GM12891 (cell line): ENCODE results near the gene ANGPTL5.

Experiments
- POLR2A ChIP-seq: IDR thresholded peaks from 2 replicates; pipeline ENCODE4 v1.6.1; 2011; ENCODE audit warnings: low read depth, low read length, control low read depth
- POLR2AphosphoS5 ChIP-seq: IDR thresholded peaks from 2 replicates; pipeline ENCODE4 v1.6.1; 2011; ENCODE audit warnings: low read depth, low read length, control low read depth
- TAF1 ChIP-seq: IDR thresholded peaks from 2 replicates; pipeline ENCODE4 v1.6.1; 2011; ENCODE audit warnings: low read depth, low read length, control low read depth

DNA sequence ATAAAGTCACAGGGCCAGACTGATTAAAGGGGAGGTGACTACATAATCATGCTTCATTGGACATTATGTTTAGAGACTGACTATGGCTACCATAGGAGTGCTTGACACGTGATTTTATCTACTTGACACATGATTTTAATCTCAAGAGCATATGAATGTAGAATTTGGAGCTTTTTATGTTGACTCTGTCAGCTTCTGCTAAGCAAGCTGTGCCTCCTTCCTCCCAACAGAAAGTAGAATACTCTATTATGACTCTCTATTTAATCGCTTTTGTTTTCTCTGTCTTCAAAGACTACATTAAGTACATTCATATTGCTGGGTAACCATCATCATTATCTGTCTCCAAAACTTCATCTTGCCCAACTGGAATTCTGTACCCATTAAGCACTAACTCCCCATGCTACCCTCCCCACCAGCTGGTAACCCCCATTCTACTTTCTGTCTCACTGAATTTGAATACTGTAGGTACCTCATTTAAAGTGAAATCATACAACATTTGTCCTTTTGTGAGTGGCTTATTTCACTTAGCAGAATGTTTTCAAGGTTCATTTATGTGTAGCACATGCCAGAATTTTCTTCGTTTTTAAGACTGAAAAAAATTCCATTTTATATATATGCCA, 24.7 kb upstream of the ANGPTL5 start:
- no peak for TF ChIP-seq POLR2A
- no peak for TF ChIP-seq POLR2AphosphoS5
- no peak for TF ChIP-seq TAF1
